H7 (cell line): Measurements from ENCODE around the gene ELFN1. TPM values are rescaled to one million over a fixed set of nuclear protein-coding genes. Genes with fewer than 3 reads are reported as not detected.

Experiments used
- DNase-seq: peaks from one replicate; pipeline ENCODE4 v3.0.0; 2012
- H3K27me3 ChIP-seq: 2 replicates; pipeline ENCODE4 v1.6.0; 2011; ENCODE audit warnings: mild to moderate bottlenecking, low read length; ENCODE audit not compliant: control insufficient read depth, insufficient read depth
- H3K36me3 ChIP-seq: replicated peaks from 2 replicates; pipeline ENCODE4 v1.5.1; 2011; ENCODE audit warnings: low read length; ENCODE audit not compliant: control insufficient read depth, insufficient read depth
- H3K4me3 ChIP-seq: 2 replicates; pipeline ENCODE4 v1.5.1; 2011; ENCODE audit warnings: low read depth, mild to moderate bottlenecking, control low read depth, low read length, moderate library complexity; ENCODE audit not compliant: insufficient read depth
- total RNA-seq: library from RNA; depleted of rRNA; stranded (reverse); fragments of >200 nt; shearing (Covaris generic); gene quantifications from 2 replicates; pipeline ENCODE4 v1.2.3, GENCODE V29; 2014

Gene ELFN1
- total RNA-seq, 1 experiment from 2014 or later = 16.0 TPM

DNA sequence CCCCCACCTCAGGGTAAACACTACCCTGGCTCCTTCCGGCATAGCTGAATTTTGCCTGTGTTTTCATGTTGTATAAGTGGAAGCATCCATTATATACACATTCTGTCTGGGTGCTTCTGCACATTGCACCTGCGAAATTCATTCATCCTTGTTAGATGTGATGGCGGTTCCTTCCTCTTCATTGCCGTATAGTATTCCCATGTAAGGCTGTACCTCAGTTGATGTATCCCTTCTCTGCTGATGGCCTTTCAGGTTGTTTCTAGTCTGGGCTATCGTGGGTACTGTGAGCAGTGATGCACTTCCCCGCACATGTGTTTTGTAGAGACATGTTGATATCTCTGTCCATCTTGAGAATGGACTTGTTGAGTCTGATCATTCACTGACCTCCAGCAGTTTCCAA is 28.9 kb downstream of the ELFN1 start:
- no peaks in the 10 kb centered on the region for H3K36me3 ChIP-seq
- no peak for DNase-seq
- H3K4me3 ChIP-seq = no peak overlapping the region
- H3K27me3 ChIP-seq = no peaks in the 10 kb centered on the region; the same call in 1 of the 2 replicates

DNA sequence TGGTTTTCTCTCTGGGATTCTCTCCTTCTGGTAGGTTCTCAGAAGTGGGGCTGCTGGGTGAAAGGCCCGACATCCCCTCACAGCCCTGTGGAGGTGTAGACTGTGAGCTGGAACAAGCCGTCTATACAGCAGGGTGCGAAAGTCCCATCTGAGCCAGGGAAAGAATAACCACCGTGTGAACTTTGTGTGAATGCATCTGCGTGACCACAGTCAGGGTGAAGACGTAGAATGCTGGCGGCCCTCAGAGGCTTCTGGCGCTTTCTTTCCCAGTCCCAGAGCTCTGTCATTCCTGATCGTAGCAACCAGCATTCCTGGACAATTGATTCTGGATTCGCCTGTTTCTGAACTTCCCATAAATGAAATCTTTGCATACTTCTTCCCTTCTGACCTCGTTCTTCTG is 30.0 kb downstream of the ELFN1 start:
- Histone ChIP-seq H3K4me3 (no peak overlapping the region), H3K27me3 (no peaks in the 10 kb centered on the region; the same call in 1 of the 2 replicates), H3K36me3 (no peaks in the 10 kb centered on the region)
- DNase-seq = no peak

DNA sequence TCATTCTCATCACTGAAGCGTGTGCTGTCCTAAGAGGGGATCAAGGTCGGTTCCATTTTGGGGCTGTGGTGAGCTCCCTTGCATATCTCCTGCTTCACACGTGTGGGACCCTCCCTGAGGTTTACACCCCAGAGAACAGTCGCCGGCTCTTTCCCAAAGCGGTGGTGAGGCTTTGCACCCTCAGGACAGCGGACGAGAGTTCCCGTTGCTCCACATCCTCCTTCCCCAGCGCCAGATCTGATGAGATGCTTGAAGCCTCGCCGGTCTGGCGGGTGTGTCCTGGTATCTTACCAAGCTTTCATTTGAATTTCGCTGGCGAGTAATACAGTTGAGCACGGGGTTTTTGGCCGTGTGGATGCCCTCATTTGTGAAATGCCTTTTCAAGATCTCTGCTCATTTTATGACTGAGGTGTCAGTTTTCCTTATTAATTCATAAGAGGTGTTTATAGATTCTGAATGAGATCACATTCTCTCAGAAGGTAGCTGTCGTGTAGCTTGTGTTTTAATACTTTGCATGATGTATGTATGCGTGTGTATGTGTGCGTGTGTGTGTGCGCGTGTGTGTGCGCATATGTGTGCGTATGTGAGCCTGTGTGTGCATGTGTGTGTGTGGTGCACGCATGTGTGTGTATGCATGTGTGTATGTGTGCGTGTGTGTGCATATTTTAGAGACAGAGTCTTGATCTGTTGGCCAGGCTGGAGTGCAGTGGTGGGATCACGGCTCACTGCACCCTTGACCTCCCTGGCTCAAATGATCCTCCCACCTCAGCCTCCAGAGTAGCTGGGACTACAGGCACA is 30.7 kb downstream of the ELFN1 start:
- Histone ChIP-seq H3K36me3 (no peaks in the 10 kb centered on the region), H3K4me3 (no peak overlapping the region), H3K27me3 (no peaks in the 10 kb centered on the region; the same call in 1 of the 2 replicates)
- DNase-seq = peak; percentile 18

DNA sequence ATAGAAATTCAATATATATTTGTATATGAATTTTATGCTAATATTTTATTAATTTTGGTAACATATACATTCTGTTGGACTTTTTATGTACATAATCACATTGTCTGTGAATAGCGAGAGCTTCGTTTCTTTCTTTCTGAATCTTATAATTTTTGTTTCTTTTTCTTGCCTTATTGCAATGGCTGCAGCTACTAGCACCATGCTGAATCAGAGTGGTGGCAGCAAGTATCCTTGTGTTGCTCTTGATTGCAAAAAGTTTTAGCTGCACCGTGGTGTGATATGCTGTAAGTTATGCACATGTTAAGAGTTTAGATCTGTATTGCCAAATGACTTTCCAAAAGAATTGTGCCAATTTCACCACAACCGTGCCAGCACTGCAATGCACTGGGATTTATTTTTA is 32.6 kb downstream of the ELFN1 start:
- Histone ChIP-seq H3K4me3 (no peak overlapping the region), H3K36me3 (no peaks in the 10 kb centered on the region), H3K27me3 (no peaks in the 10 kb centered on the region; the same call in 1 of the 2 replicates)
- no peak for DNase-seq

DNA sequence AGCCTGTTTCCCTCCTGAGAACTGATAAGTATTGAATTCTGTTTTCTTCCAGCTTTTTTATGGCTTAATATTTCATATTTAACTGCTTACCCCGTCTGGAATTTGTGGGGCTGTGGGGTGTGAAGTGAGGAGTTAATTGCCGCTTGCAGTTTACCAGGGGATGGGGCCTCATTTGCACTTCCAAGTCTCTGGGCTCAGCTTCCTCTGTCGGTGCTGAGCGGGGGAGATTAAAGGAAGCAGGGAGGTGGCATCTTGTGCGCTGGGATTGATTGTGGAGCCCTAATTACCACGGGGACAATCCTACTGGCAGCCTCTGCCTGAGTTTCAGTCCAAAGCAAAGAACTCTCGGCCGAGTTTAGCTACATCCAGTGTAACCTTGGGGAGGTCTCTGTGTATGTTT is 33.4 kb downstream of the ELFN1 start:
- no peak overlapping the region for H3K4me3 ChIP-seq
- peak; percentile 74 for DNase-seq
- no peaks in the 10 kb centered on the region; the same call in 1 of the 2 replicates for H3K27me3 ChIP-seq
- no peaks in the 10 kb centered on the region for H3K36me3 ChIP-seq

DNA sequence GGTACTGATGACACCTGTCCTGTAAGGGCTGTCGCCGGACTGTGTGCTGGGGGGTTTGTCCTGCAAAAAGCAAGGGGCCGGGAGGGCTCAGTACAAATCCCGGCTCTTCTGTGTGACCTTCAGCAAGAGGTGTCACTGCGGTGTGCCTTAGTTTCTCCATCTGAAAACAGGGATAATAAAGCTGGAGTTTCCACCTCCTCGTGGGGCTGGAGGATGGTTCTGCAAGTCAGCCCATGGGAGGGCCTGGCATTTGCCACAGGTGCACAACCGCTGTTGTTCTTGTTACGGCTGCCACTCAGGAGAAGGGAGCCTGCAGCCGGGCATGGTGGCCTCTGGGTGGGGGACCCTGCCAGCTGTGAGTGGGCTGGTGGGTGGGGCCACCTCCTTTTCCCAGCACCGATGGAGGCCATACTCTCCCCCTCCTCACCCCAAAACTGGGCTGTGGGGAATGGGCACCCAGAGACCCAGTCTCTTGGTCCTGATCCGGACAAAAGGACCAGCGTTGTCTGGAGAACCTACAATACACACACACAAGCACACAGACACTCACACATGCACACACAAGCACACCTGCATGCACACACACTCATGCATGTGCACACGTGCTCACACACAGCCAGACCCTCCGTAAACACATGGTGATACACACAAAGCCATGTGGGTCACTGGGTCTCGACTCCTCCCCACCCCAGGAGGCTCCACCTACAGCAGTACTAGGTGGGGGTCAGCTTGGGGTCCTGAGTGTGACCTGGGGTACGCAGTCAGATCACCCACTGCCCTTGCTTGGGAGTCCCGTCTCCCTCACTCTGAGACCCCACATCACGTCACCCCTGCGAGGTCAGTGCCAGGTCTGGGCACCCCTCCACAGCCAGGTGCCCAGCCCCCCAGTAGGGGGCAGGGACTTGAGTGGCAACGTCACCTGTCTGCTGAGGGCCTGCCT is 34.1 kb downstream of the ELFN1 start:
- no peaks in the 10 kb centered on the region; the same call in 1 of the 2 replicates for H3K27me3 ChIP-seq
- DNase-seq = peak; percentile 59
- H3K36me3 ChIP-seq = no peaks in the 10 kb centered on the region
- no peak overlapping the region for H3K4me3 ChIP-seq

DNA sequence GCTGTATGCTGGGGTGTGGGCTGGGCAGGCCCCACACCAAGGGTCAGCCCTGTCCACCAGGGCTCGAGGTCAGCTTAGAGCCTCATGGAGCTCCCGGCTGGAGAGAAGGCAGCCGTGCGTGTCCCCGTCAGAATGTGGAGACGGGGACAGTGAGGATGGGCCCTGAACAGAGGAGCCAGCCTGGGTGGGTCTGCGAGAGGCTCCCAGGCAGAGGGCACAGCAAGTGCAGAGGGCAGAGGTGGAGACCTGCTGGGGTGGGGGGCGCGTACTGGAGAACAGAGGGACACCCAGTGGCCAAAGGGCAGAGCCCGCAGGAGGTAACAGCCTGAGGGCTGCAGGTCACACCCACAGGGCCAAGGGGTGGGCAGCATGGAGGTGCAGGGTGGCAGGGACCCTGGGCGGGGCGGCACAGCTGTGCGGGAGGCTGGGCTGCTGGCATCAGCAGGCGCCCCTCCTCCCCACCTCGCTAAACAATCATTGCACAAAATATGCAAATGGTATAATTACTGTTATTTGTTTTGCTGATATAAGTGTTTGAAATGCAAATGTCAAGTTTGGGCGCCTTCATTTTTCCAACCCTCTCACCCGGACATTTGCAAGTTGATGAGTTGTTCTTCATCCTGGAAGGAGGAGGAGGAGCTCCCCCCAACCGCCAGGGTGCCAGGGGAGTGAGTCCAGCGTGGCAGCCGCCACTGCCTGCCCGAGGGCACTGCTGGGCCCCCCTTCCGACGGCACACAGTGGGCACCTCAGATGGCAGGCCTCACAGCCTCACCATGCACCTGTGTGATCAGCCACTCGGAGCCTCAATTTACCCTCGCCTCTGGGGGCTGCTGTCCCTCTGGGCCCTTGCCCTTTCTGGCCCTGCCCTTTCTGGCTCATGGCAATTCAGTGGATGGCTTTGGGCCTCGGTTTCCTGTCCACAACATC is 35.0 kb downstream of the ELFN1 start:
- Histone ChIP-seq H3K36me3 (no peaks in the 10 kb centered on the region), H3K27me3 (no peaks in the 10 kb centered on the region; the same call in 1 of the 2 replicates), H3K4me3 (no peak overlapping the region)
- DNase-seq = peak; percentile 68

DNA sequence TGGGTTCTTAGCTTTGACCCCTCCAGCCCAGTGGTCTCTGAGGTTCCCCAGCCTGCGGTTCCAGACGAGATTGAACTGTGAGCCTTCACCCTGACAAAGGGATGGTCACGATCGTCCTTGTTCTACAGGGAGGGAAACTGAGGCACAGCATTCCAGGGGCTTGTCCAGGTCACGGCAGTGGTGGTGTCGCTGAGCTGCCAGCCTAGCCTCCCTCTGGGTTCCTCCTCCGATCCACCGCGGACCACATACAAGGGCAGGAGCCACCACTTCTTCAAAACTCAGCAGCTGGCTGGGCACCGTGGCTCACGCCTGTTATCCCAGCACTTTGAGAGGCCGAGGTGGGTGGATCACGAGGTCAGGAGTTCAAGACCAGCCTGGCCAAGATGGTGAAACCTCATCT is 35.8 kb downstream of the ELFN1 start:
- no peaks in the 10 kb centered on the region for H3K36me3 ChIP-seq
- H3K4me3 ChIP-seq = no peak overlapping the region
- peak; percentile 48 for DNase-seq
- no peaks in the 10 kb centered on the region; the same call in 1 of the 2 replicates for H3K27me3 ChIP-seq

DNA sequence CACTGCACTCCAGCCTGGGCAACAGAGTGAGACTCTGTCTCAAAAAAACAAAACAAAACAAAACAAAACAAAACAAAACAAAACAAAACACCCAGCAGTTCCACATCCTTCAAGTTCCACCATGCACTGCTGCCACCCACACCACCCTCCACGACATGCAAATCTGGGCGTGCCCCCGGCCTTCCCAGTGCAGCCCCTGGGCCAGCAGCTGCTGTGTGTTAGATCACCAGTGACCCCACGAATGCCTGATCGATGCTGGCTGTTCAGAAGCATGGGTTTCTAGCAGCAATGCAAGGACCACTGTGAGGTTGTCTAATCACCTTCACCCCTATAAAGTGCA is 36.3 kb downstream of the ELFN1 start:
- no peaks in the 10 kb centered on the region; the same call in 1 of the 2 replicates for H3K27me3 ChIP-seq
- H3K36me3 ChIP-seq = no peaks in the 10 kb centered on the region
- no peak overlapping the region for H3K4me3 ChIP-seq
- no peak for DNase-seq

DNA sequence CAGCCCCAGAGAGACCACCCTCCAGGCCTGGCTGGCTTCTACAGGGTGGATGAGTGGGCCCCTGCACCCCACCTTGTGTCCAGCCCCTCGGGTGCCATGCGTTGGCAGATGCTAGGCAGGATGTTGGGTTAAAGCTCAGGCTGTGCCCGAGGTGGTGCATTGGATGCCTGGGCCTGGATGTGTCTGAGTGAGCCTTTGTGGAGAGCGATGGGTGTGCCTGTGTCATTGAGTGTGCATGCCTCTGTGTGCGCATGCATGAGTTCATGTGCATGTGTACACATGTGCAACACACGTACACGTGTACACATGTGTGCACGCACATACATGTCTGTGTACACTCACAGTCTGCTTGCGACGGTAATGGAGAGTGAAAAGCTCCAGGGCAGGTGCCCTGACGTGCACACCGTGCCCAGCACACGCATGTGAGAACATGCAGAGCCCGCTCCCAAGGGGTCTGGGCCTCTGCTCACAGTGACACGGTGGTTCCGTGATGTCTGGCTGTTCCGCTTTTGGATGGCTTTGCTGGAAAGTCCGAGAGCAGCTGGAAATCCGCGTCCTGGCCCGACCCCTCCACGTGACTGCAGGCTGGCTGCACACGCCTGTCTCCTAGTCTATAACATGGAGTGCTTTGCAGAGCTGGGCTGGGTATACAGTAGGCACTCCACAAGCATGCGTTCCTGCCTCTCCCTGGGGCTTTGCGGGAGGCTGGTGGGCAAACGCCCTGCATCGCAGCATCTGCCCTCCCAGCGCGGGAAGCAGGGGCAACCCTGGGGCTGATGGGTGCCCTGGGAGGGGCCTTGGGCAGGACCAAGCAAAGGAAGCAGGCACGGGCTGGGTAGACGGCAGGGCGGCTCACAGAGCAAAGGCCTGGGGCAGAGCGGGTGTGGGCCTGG is 36.9 kb downstream of the ELFN1 start:
- DNase-seq = peak; percentile 61
- Histone ChIP-seq H3K36me3 (no peaks in the 10 kb centered on the region), H3K27me3 (no peaks in the 10 kb centered on the region; the same call in 1 of the 2 replicates), H3K4me3 (no peak overlapping the region)

DNA sequence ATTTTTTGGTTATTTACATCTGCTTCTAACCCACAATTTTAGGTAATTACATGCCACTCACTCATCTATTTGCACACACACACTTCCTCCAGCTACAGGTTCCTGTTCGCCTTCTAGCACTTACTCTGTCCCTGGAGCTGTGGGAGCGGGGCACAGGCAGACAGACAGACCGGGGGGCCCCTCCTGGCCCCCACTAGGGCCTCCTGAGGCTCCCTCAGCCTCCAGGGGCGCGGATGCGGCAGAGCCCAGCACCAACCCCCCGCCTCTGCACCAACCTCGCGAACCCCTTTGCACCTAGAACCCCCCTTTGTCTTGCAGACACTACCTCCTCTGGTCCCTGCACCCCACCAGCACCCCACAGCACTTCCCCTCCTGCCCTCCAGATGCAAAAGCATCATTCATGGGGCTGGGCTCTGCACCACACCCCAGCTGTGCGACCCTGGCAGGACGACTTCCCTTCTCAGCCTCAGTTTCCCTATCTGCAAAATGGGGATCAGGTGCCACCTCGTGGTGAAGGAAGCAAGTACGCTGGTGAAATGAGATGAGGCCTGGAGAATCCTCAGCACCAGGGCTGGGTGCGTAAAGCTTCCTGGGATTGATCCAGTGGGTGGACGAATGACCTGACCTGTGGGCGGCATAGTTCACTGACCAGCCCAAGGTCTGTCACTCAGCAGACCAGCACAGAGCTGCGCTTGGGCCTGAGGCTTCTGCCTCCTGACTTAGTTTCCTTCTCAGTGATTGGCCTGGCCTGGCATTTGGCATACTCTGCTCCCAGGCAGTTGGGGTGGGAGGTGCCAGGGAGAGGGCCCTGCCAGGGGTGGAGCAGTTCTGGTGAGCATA is 37.9 kb downstream of the ELFN1 start:
- Histone ChIP-seq H3K36me3 (no peaks in the 10 kb centered on the region), H3K27me3 (no peaks in the 10 kb centered on the region; the same call in 1 of the 2 replicates), H3K4me3 (no peak overlapping the region)
- DNase-seq = peak; percentile 71

DNA sequence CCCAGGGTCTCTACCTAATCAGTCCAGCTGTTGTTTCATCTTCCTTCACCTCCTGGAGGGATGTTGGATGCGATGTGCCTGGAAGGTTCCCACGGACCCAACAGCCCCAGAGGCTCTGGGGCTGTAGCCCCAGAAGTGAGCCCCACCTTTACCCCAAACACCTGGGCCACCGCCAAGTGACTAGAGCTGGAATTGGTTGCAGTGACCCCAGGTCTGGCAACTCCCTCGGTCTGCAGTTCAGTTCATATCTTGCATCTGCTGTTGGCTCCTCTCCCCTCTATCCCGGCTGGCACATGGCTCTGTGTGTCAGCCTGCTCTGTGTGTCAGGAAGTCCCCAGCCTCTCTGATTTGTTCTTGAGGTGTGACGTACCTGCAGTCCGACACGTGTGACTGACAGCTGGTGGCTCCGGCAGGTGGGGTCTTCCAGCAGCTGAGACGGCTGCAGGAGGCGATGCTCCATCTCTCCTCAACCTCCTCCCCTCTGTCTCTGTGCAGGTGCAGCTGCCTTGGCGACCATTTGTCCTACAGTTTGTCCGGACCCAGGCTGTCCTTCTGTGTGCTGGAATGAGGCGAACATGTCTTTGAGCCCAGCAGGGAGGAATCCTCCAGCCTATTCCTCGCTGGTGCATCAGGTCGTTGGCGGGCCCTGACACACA is 38.6 kb downstream of the ELFN1 start:
- Histone ChIP-seq H3K4me3 (no peak overlapping the region), H3K27me3 (no peaks in the 10 kb centered on the region; the same call in 1 of the 2 replicates), H3K36me3 (no peaks in the 10 kb centered on the region)
- no peak for DNase-seq
